ENCODE results near the gene CHRNB4.

DNA sequence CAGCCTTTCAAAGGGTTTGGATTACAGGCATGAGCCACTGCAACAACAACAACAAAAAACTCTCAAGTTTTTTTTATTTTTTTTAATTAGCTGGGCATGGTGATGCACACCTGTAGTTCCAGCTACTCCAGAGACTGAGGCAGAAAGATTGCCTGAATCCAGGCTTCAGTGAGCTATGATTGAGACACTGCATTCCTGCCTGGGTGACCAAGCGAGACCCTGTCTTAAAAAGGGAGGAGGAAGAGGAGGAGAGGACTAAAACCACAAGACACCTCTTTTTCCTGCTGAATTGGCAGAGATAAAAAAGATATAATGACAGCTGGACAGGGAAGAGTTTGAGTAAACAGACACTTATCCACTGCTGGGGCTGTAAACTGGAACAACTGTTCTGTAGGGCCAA, 22.7 kb upstream of the CHRNB4 start:
- no peak for TF ChIP-seq CTCF (IDR thresholded peaks at IDR 0.05; ENCODE audit: low read depth, low read length, poor library complexity, severe bottlenecking)
- no peak for TF ChIP-seq EZH2phosphoT487 (IDR thresholded peaks at IDR 0.05; ENCODE audit: borderline replicate concordance, low read length)
